ENCODE measurements around the gene DNAJC5. TPM values are rescaled to one million over a fixed set of nuclear protein-coding genes. Genes with fewer than 3 reads are reported as not detected.

The DNAJC5 gene
- total RNA-seq, 1 experiment from 2014 or later, result 60.9 TPM

DNA sequence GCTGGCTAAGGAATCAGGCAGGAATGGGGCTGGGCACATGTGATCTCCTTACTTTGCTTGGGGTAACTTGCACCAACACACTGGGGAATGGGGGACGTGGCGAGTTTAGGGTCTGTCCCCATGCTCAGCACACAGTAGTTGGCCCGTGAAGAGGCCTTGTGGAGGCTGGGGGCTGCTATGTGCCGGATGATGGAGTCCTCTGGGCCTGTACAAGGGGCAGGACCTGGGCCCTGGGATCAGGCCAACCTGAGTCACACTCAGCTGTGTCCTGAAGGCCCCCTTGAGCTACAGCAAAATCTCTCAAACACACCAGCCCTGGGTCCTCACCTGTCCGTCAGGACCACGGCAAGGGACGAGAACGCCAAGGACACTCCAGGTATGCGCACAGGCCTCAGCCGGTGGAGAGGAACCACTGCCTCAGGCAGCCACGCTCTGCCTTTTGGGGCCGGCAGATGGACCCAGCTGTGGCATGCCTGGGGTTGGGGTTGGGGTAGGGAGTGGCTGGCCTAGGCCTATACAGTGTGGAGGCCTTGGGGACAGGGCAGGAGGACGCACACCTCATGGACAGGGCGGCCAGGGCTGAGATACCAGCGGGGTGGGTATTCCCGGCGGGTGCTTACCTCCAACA lies 50.2 kb downstream of the DNAJC5 start:
- no peak for DNase-seq (ENCODE audit: low read depth)
- in situ Hi-C loops (cut with HindIII; ENCODE audit: low pct_unique_long_range_greater_than_20kb, low sequenced_read_pairs), result no loop called here

DNA sequence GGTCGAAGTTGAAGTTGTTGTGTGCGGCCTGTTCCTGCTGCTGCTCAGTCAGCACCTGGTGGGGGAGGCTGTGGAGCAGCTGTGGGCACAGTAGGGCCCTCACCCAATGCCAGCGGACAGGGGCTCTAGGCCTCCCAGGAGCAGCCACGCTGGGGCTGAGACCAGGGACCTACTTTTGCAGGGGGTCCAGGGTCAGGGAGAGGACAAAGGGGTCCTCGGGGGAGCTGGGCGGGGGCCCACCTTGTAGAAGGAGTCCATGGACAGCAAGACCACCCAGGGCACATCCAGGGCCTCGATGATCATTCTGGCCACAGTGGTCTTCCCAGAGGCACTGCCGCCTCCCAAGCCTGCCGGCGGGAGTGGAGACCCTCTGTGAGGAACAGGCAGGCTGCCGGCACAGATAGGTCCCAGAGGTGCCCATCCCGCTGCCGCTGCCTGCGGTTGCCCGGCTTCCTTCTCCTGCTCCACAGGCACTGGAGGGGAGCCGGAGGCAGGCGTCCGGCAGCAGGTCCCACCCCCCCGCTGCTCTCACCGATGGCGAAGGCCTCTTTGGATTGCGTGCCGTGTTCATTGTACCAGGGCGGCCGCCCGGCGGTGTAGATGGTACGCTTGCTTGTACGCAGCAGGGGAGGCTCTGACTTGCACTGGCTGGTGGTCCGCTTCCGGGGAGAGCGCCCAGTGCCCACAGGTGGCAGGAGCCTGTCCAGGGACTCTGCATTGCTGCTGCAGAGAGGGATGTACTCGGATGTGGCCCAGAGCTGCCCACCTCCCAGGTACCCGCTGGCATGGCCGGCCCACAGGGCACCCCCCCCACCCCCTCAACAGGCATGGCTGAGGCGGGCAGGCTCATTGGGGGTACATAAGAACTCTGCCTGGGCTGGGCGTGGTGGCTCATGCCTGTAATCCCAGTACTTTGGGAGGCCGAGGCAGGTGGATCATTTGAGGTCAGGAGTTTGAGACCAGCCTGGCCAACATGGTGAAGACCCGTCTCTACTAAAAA lies 51.3 kb downstream of the DNAJC5 start:
- no peak for DNase-seq (ENCODE audit: low read depth)
- in situ Hi-C loops (cut with HindIII; ENCODE audit: low pct_unique_long_range_greater_than_20kb, low sequenced_read_pairs), result no loop called here

- DNase-seq (ENCODE audit: low read depth), result no peak
- in situ Hi-C loops (cut with HindIII; ENCODE audit: low pct_unique_long_range_greater_than_20kb, low sequenced_read_pairs), result no loop called here
These were observed 52.2 kb downstream of the DNAJC5 start for GRCh38 chr20:63946986-63947637.

DNA sequence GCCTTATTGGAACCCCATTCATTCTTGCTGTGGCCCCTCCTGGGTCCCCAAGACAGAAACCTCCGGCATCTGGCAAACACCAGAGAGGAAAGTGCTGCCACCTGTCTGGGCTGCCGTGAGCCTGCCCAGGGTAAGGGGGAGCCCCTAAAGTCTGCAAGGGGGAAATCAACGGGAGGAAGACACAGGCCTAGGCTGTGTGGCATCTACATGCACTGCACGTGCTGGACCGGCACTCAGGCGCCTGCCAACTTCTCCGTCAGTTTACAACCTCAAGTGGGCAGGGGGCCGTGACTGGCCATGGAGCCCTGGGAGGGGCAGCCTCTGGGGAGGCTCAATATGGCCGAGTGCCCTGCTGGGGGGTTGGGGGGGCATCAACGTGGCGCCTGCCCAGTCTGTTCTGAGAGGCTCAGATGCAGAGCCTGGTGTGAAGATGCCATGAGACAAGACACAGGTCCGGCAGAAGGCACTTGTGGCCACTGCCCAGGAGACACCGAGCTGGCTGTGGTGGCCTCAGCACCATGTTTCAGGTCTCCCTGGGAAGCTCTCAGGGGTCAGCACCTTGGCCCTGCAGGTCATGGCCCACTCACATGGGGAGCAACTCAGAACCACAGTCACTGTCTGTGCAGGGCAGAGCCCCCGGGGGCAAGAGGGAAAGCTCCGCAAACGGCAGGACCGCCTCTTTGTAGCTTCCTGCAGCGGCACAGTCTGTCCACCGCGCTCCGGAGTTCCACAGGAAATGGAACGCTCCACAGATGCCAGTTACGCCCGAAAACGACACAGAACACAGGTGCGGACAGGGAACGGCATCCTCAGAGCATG lies 52.9 kb downstream of the DNAJC5 start:
- peak; percentile 26 for DNase-seq (ENCODE audit: low read depth)
- in situ Hi-C loops (cut with HindIII; ENCODE audit: low pct_unique_long_range_greater_than_20kb, low sequenced_read_pairs), result no loop called here

- in situ Hi-C loops (cut with HindIII; ENCODE audit: low pct_unique_long_range_greater_than_20kb, low sequenced_read_pairs), result no loop called here
These were observed 55.9 kb downstream of the DNAJC5 start for GRCh38 chr20:63950701-63951397.

DNA sequence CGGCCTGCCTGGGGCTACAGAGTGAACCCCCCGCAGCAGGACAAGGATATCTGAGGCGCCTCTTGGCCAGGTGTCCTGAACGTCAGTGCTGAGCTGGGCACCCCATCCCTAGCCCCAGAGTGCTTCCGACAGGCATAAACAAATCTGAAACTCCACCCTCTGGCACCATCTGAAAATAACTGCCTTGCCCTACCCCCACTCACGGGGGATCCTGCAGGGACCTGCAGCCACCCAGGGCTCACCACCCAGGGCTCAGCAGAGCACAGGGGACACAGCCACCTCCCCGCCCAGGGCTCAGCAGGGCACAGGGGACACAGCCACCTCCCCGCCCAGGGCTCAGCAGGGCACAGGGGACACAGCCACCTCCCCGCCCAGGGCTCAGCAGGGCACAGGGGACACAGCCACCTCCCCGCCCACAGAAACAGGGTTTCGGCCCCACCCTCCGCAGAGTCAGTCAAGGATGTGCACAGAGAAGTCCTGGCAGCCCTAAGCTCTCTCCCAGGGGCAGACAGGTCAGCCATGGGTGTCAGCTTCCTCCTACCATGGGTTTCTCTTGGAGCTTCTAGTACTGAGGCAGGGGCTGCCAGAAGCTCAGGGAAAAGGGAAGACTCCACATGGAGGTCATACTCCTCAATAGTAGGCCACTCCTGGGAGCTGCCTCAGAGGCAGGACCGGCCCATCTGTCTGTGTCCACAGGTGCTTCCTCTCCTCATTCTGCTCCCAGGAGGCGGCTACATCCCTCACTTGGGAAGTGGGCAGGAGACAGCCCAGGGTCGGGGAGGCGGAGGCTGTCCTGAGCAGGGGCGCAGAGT lies 56.7 kb downstream of the DNAJC5 start:
- in situ Hi-C loops (cut with HindIII; ENCODE audit: low pct_unique_long_range_greater_than_20kb, low sequenced_read_pairs), result no loop called here
- no peak for DNase-seq (ENCODE audit: low read depth)

More at GRCh38 chr20:63950701-63951397, 55.9 kb downstream of the DNAJC5 start:
- no peak for DNase-seq (ENCODE audit: low read depth)

GRCh38 chr20:63952210-63952535 lies 57.2 kb downstream of the DNAJC5 start:
- in situ Hi-C loops (cut with HindIII; ENCODE audit: low pct_unique_long_range_greater_than_20kb, low sequenced_read_pairs), result no loop called here
- no peak for DNase-seq (ENCODE audit: low read depth)

DNA sequence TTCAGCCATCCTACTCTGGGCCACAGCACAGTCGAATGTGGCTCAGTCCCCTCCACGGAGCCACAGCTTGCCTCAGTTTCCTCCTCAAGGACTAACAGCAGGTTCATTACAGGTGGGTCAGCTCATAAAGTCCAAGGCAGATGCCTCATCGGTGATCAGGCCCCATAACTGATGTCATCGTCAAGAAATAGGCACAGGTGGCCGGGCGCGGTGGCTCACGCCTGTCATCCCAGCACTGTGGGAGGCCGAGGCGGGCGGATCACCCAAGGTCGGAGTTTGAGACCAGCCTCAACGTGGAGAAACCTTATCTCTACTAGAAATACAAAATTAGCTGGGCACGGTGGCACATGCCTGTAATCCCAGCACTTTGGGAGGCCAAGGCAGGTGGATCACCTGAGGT lies 57.8 kb downstream of the DNAJC5 start:
- in situ Hi-C loops (cut with HindIII; ENCODE audit: low pct_unique_long_range_greater_than_20kb, low sequenced_read_pairs), result no loop called here
- no peak for DNase-seq (ENCODE audit: low read depth)

DNA sequence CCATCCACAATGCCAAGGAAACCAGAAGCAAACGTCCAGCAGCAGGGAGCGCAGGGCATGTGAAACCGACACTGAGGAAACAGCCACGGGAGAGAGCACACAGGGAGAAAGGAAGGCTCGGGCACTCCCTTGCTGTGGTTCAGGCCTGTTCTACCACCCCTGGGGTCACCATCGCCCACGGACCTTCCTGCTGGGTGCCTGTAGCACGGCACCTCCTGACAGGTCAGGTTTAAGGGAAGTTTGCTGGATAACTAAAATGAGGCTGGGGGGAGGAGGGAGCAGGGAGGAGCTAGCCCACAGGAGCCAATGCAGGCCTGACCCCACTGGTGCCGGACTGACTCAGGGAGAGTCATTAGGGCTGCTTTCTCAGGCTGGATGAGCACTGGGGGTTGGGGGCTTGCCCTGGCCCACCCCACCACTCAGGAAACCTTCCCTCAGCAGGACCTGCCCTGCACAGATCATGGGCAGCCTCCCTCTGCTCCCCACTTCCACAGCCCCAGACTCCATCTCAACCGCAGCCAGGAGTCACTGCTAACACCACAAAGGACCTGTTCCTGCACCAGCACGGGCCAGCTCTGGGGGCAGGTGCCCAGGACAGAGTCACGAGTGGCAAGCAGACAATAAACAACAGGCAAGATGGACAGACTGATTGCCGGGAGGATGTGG lies 59.0 kb downstream of the DNAJC5 start:
- in situ Hi-C loops (cut with HindIII; ENCODE audit: low pct_unique_long_range_greater_than_20kb, low sequenced_read_pairs), result no loop called here
- DNase-seq (ENCODE audit: low read depth), result no peak

- in situ Hi-C loops (cut with HindIII; ENCODE audit: low pct_unique_long_range_greater_than_20kb, low sequenced_read_pairs), result no loop called here
- peak; percentile 49 for DNase-seq (ENCODE audit: low read depth)
These were observed 60.4 kb downstream of the DNAJC5 start for GRCh38 chr20:63955281-63955826.

DNA sequence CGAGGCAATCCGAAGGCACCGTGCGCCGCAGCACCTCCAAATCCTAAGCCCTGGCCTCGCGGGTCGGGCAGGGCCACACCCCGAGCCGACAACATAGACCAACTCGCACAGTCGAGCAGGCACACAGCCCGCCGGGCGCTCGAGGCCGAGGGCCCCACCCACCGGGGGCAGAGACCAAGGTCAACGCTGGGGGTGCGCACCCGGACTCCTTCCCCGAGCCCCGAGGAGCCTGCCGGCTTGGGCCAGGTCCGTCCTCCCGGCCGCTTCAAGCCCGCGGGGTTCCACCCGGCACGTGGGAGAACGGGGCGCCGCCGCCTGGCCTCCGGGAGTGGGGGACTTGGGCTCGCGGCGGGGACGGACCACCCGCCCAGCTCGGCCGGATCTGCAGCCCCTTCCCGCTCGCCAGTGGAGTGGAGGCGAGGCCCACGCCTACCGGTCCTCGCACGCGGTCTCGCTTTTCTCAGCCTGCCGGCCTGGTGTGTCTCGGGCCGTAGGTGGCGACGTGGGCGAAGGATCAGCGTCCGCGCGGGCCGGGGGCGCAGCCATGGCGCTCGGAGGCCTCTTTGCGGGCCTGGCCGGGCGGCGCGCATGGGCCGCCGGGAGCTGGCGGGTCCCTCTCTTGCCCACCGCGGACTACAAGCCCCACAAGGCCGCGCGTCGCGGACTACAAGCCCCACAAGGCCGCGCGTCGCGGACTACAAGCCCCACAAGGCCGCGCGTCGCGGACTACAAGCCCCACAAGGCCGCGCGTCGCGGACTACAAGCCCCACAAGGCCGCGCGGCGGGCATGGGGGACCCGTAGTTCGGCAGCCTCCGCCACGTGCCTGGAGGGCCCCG lies 61.1 kb downstream of the DNAJC5 start, which contains the start of gene UCKL1:
Gene UCKL1, minus strand, starts transcription at position 590 of the 837 bp plus-strand sequence. Its CDS starts 44 bp downstream, at position 546.
- peak; percentile 91 for DNase-seq (ENCODE audit: low read depth)
- in situ Hi-C loops (cut with HindIII; ENCODE audit: low pct_unique_long_range_greater_than_20kb, low sequenced_read_pairs), result no loop called here

DNA sequence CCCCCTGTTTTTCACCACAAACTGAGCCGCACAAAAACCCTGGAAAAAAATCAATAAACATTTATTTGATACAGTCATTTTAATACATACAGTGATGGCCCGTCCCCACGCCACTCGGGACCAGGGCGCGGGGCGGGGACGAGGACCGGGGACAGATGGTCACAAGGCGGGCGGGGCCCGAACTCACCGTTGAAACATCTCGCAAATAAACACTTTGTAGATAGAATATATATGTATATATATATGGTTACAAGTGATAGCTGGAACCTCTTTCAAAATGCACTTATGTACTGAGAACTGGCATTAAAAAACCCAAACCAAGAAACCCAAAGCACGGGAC lies 61.7 kb downstream of the DNAJC5 start:
- in situ Hi-C loops (cut with HindIII; ENCODE audit: low pct_unique_long_range_greater_than_20kb, low sequenced_read_pairs), result no loop called here
- DNase-seq (ENCODE audit: low read depth), result no peak

DNA sequence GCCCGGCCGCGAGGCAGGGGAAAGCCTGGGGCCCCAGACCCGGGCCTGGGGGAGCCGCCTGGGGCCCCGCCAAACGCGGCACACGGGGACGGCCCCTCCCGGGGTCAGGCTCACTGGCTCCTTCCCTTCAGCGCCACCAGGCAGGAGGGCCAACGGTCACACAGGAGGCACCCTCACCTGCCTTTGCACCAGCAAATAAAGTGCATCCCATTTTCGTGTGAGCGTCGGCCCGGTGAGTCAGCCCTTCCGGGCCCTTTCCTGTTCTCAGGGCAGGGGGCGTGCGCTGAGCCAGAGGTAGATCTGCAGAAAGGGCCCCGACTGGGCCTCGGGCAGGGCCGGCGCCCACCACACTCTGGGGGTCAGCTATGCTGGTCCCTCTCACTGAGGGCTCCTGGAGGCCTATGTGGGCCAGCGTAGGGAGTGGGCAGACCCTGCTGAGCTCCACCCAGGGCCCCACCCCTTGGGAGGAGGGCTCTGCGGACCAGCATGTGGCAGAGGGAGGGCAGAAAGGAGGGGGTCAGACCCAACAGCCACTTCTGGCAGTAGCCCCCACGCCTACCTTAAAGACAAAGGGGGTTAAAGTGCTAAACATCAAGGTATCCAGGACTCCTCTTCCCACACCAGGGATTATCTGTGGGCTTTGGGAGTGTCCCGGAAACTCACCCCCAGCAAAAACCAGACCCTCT lies 62.2 kb downstream of the DNAJC5 start:
- in situ Hi-C loops (cut with HindIII; ENCODE audit: low pct_unique_long_range_greater_than_20kb, low sequenced_read_pairs), result no loop called here
- peak; percentile 82 for DNase-seq (ENCODE audit: low read depth)

DNA sequence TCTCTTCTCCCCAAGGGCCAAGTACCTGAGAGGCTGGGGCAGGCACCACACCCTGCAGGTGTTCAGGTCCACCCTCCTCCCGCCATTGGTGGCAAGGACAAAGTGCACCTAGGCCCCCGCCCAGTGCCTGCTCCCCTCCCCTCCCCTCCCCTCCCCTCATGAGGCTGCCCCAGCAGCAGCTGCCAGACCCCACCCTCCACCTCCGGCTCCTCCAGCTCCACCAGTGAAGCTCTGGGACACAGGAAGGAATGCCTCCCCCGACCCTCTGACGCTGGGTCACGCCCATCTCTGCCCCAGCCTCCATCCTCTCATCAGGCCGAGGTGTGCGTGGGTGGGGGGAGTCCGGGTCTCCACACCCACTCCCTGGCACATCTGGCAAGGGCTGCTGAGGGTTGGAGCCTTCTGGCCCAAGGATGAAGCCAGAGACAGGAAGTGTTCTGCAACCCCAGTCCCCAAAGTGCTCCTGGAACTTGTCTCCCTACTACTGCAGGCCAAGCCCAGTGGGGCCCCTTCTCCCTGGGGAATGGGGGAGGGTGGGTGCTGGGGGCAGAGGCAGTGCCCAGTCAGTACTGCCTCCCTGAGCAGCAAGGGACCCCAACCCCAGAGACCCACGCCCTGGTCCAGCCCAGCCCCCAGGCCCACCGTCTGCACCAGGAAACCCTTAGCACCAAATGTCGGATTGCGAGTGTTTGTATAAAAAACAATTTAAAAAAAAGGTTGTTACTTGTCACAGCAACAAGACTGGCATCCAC lies 62.9 kb downstream of the DNAJC5 start:
- in situ Hi-C loops (cut with HindIII; ENCODE audit: low pct_unique_long_range_greater_than_20kb, low sequenced_read_pairs), result no loop called here
- DNase-seq (ENCODE audit: low read depth), result no peak
